Measurements from ENCODE around the gene KITLG.

GRCh38 chr12:88625356-88625755 lies 45.1 kb upstream of the KITLG start:
- TF ChIP-seq CTCF (IDR thresholded peaks at IDR 0.05) (no peak), POLR2A (IDR thresholded peaks at IDR 0.05) (no peak)
